OCI-LY7 (cell line): Measurements from ENCODE around the gene TBC1D30.

Experiments
- CTCF ChIP-seq: fragments of 200-600 bp; sonication (generic); conservative IDR thresholded peaks from 2 replicates; pipeline ENCODE4 v1.5.1; 2014; ENCODE audit warnings: mild to moderate bottlenecking, antibody characterized with exemption, low read length, moderate library complexity, mixed read lengths
- EZH2phosphoT487 ChIP-seq: fragments of 200-600 bp; sonication (generic); IDR thresholded peaks from 2 replicates; pipeline ENCODE4 v1.6.1; 2018; ENCODE audit warnings: low read depth, borderline replicate concordance, mild to moderate bottlenecking, mixed run types, antibody characterized with exemption, low read length, moderate library complexity, mixed read lengths

GRCh38 chr12:64833928-64834327, 9.5 kb downstream of the TBC1D30 start:
- TF ChIP-seq CTCF = no peak
- TF ChIP-seq EZH2phosphoT487 = no peak
